Measurements from ENCODE around the gene KRTAP10-11. TPM values are rescaled to one million over a fixed set of nuclear protein-coding genes. Genes with fewer than 3 reads are reported as not detected.
"Not testable (repeated sequence)": the region's sequence is repeated elsewhere in the genome, so short reads cannot be mapped to it uniquely, and the experiment has no call there.

The KRTAP10-11 gene
- total and polyA plus RNA-seq, 2 of the 8 experiments (the other 6 are each of a cell fraction or from before 2014, with no cell fraction given) = not detected

- no peaks in the 10 kb centered on the region for H3K79me1 ChIP-seq (ENCODE audit: low read depth, low read length)
- H3K4ac ChIP-seq (replicated peaks; ENCODE audit: insufficient read length, low read depth, low read length) = no peak overlapping the region
- H2AFZ ChIP-seq (ENCODE audit: low read length) = no peak overlapping the region
- H3K4me3 ChIP-seq (ENCODE audit: extremely low read depth in 1 of 4, insufficient read depth in 2 of 4, low read depth in 3 of 4, low read length in 4 of 4) = no peak overlapping the region
- H3K23ac ChIP-seq (ENCODE audit: insufficient read length) = no peak overlapping the region
- H3K56ac ChIP-seq (replicated peaks; ENCODE audit: insufficient read length, low read depth, low read length) = no peak overlapping the region
- H4K8ac ChIP-seq (ENCODE audit: extremely low read depth, insufficient read depth, low read length) = no peak overlapping the region
- no peak overlapping the region for H3K14ac ChIP-seq (ENCODE audit: insufficient read length)
- H3K27me3 ChIP-seq (replicated peaks in 1 of 4; ENCODE audit: control insufficient read depth in 3 of 4, extremely low read depth in 1 of 4, insufficient read depth in 3 of 4, low read length in 3 of 4) = no peaks in the 10 kb centered on the region
- no peak for TF ChIP-seq EGR1 (IDR thresholded peaks at IDR 0.05; ENCODE audit: borderline replicate concordance, low read depth, low read length)
- no peak overlapping the region for H2BK120ac ChIP-seq (replicated peaks; ENCODE audit: low read depth, low read length)
- H3K4me1 ChIP-seq (replicated peaks in 1 of 4; ENCODE audit: control insufficient read depth in 3 of 4, insufficient read depth in 4 of 4, low read length in 3 of 4) = peaks cover 5 to 11% (median 9%) of the 10 kb centered on the region in 4 experiments
- no peaks in the 10 kb centered on the region for H3K79me2 ChIP-seq (ENCODE audit: control insufficient read depth in 1 of 2, insufficient read depth in 2 of 2, low read length in 2 of 2)
- H3K18ac ChIP-seq (ENCODE audit: extremely low read depth, low read length) = no peak overlapping the region; the same call in none of the 2 replicates
- CTCF ChIA-PET (ENCODE audit: partially characterized antibody) = interaction anchor here (0.8 to 1.5 kb wide), 6 partner anchors 28 to 197 kb away, joined by 3 to 4 read pairs (median 3); no protein-coding TSS in a partner anchor
- H3K23me2 ChIP-seq (ENCODE audit: low read depth, low read length) = no peaks in the 10 kb centered on the region
- FAIRE-seq (no peak), DNase-seq (ENCODE audit: low read depth in 1 of 2, low spot score in 2 of 2) (no peak)
- H3K9me3 ChIP-seq (ENCODE audit: insufficient read depth in 2 of 2, low read depth in 1 of 2, low read length in 1 of 2) = 0 out of 4 replicates have a peak, but pooled peaks cover 0 to 2% of the 10 kb centered on the region in 2 experiments
- H2BK12ac ChIP-seq (ENCODE audit: low read depth, low read length) = no peak overlapping the region
- H2AK5ac ChIP-seq (ENCODE audit: low read depth, low read length) = no peak overlapping the region
- H4K20me1 ChIP-seq (replicated peaks in 1 of 2; ENCODE audit: control insufficient read depth in 1 of 2, insufficient read depth in 2 of 2, low read length in 2 of 2) = no peaks in the 10 kb centered on the region
- H3K27ac ChIP-seq (ENCODE audit: low read depth, low read length) = no peak overlapping the region
- no peak overlapping the region for H3K9ac ChIP-seq (replicated peaks in 1 of 4; ENCODE audit: extremely low read depth in 1 of 4, low read depth in 3 of 4, low read length in 3 of 4)
- no peaks in the 10 kb centered on the region for H3K36me3 ChIP-seq (ENCODE audit: control insufficient read depth in 2 of 4, insufficient read depth in 4 of 4, low read length in 3 of 4)
- POLR2A ChIA-PET (ENCODE audit: partially characterized antibody) = no interaction called here
- WGBS, 2 experiments (ENCODE audit: extremely low coverage in 1 of 2, insufficient coverage in 1 of 2, insufficient read length in 1 of 2, insufficient replicate concordance in 2 of 2, low coverage in 1 of 2, low lambda C conversion rate in 2 of 2, missing lambda C conversion rate in 1 of 2) = 84% methylated on average over 11 of the region's 11 CpGs; no CpG with 5 or more reads in 1 of the 2 experiments
- H4K91ac ChIP-seq (replicated peaks; ENCODE audit: insufficient read length, low read length) = peak overlapping the region; percentile 23
- H2BK15ac ChIP-seq (ENCODE audit: low read length) = no peak overlapping the region
- no peak overlapping the region for H2BK5ac ChIP-seq (ENCODE audit: low read depth, low read length)
- H3K4me2 ChIP-seq (ENCODE audit: insufficient read depth in 1 of 2, low read depth in 2 of 2, low read length in 2 of 2) = no peak overlapping the region
- H4K5ac ChIP-seq (ENCODE audit: insufficient read length, low read depth, low read length) = no peak overlapping the region
- 0 out of 2 replicates have a peak overlapping the region, but pooled peaks have one; percentile 72 for H2BK20ac ChIP-seq (ENCODE audit: low read length)
Observed at GRCh38 chr21:44687671-44688070, 41.5 kb downstream of the KRTAP10-11 start.

GRCh38 chr21:44689740-44690139 lies 43.5 kb downstream of the KRTAP10-11 start:
- H3K4ac ChIP-seq (replicated peaks; ENCODE audit: insufficient read length, low read depth, low read length); H3K79me2 ChIP-seq (ENCODE audit: control insufficient read depth in 1 of 2, insufficient read depth in 2 of 2, low read length in 2 of 2); H2BK12ac ChIP-seq (ENCODE audit: low read depth, low read length); H3K36me3 ChIP-seq (ENCODE audit: control insufficient read depth in 2 of 4, insufficient read depth in 4 of 4, low read length in 3 of 4); FAIRE-seq; H3K56ac ChIP-seq (replicated peaks; ENCODE audit: insufficient read length, low read depth, low read length); H3K9me3 ChIP-seq (ENCODE audit: insufficient read depth in 2 of 2, low read depth in 1 of 2, low read length in 1 of 2); H4K8ac ChIP-seq (ENCODE audit: extremely low read depth, insufficient read depth, low read length); H4K5ac ChIP-seq (ENCODE audit: insufficient read length, low read depth, low read length); H4K91ac ChIP-seq (replicated peaks; ENCODE audit: insufficient read length, low read length); H2AK5ac ChIP-seq (ENCODE audit: low read depth, low read length); H3K4me3 ChIP-seq (ENCODE audit: extremely low read depth in 1 of 4, insufficient read depth in 2 of 4, low read depth in 3 of 4, low read length in 4 of 4); H2BK5ac ChIP-seq (ENCODE audit: low read depth, low read length); H3K27me3 ChIP-seq (replicated peaks in 1 of 4; ENCODE audit: control insufficient read depth in 3 of 4, extremely low read depth in 1 of 4, insufficient read depth in 3 of 4, low read length in 3 of 4); H3K14ac ChIP-seq (ENCODE audit: insufficient read length); H3K18ac ChIP-seq (ENCODE audit: extremely low read depth, low read length); H3K23ac ChIP-seq (ENCODE audit: insufficient read length); POLR2A ChIA-PET (ENCODE audit: partially characterized antibody); H3K23me2 ChIP-seq (ENCODE audit: low read depth, low read length); H2BK20ac ChIP-seq (ENCODE audit: low read length); H3K9ac ChIP-seq (replicated peaks in 1 of 4; ENCODE audit: extremely low read depth in 1 of 4, low read depth in 3 of 4, low read length in 3 of 4); H2BK15ac ChIP-seq (ENCODE audit: low read length); H3K27ac ChIP-seq (ENCODE audit: low read depth, low read length); H3K79me1 ChIP-seq (ENCODE audit: low read depth, low read length); H2AFZ ChIP-seq (ENCODE audit: low read length); H4K20me1 ChIP-seq (replicated peaks in 1 of 2; ENCODE audit: control insufficient read depth in 1 of 2, insufficient read depth in 2 of 2, low read length in 2 of 2); H3K4me2 ChIP-seq (ENCODE audit: insufficient read depth in 1 of 2, low read depth in 2 of 2, low read length in 2 of 2); H2BK120ac ChIP-seq (replicated peaks; ENCODE audit: low read depth, low read length); DNase-seq (ENCODE audit: low read depth in 1 of 2, low spot score in 2 of 2): not testable (repeated sequence)
- WGBS, 2 experiments (ENCODE audit: extremely low coverage in 1 of 2, insufficient coverage in 1 of 2, insufficient read length in 1 of 2, insufficient replicate concordance in 2 of 2, low coverage in 1 of 2, low lambda C conversion rate in 2 of 2, missing lambda C conversion rate in 1 of 2) = 88% methylated on average over 3 of the region's 3 CpGs; no CpG with 5 or more reads in 1 of the 2 experiments
- peaks cover 5 to 11% (median 9%) of the 10 kb centered on the region in 4 experiments for H3K4me1 ChIP-seq (replicated peaks in 1 of 4; ENCODE audit: control insufficient read depth in 3 of 4, insufficient read depth in 4 of 4, low read length in 3 of 4)
- CTCF ChIA-PET (ENCODE audit: partially characterized antibody) = interaction anchor here (0.7 kb wide), 1 partner anchor 19 kb away, joined by 3 read pairs; no protein-coding TSS in a partner anchor
